ENCODE measurements around the gene MAPK1.
A peak's percentile ranks its signal among the peaks of the same experiment; 100 is the strongest.
"Not testable (repeated sequence)": the region's sequence is repeated elsewhere in the genome, so short reads cannot be mapped to it uniquely, and the experiment has no call there.

The MAPK1 gene

GRCh38 chr22:21867528-21868266 is at the start of gene MAPK1:
Gene MAPK1 (minus strand): TSS chr22:21867645. CDS start chr22:21867440, 205 bp downstream.
- peak; percentile 98 for ATAC-seq
- no peak for TF ChIP-seq SNAI2 (CRISPR knock-in tag; IDR thresholded peaks at IDR 0.05)
- no peak for TF ChIP-seq RARB (CRISPR knock-in tag; IDR thresholded peaks at IDR 0.05)
- no peak for TF ChIP-seq ISL1 (CRISPR knock-in tag; IDR thresholded peaks at IDR 0.05)
- peak; percentile 75; the same call in 1 of the 2 replicates for TF ChIP-seq PATZ1 (CRISPR knock-in tag; IDR thresholded peaks at IDR 0.05; ENCODE audit: borderline replicate concordance)
- no peak for TF ChIP-seq TCF4 (CRISPR knock-in tag; IDR thresholded peaks at IDR 0.05; ENCODE audit: borderline replicate concordance)
- peak; percentile 50; the same call in 1 of the 2 replicates for TF ChIP-seq PPARA (CRISPR knock-in tag; IDR thresholded peaks at IDR 0.05; ENCODE audit: borderline replicate concordance)
- TF ChIP-seq ZFP3 (CRISPR knock-in tag; IDR thresholded peaks at IDR 0.05) = 0 out of 2 replicates have a peak, but pooled peaks have one; percentile 66

- no peak for ATAC-seq
Measured at GRCh38 chr22:21916309-21916918, 49.0 kb upstream of the MAPK1 start.

GRCh38 chr22:21915624-21916308 is 48.3 kb upstream of the MAPK1 start:
- ATAC-seq = no peak
- TF ChIP-seq SNAI2 (CRISPR knock-in tag; IDR thresholded peaks at IDR 0.05) (no peak), ISL1 (CRISPR knock-in tag; IDR thresholded peaks at IDR 0.05) (no peak), ZNF8 (CRISPR knock-in tag; IDR thresholded peaks at IDR 0.05) (no peak), POU6F1 (CRISPR knock-in tag; IDR thresholded peaks at IDR 0.05; ENCODE audit: borderline replicate concordance, low read depth) (no peak), ESRRG (CRISPR knock-in tag; IDR thresholded peaks at IDR 0.05) (no peak), PPARA (CRISPR knock-in tag; IDR thresholded peaks at IDR 0.05; ENCODE audit: borderline replicate concordance) (no peak), BACH2 (CRISPR knock-in tag; IDR thresholded peaks at IDR 0.05; ENCODE audit: borderline replicate concordance) (no peak), CREB5 (CRISPR knock-in tag; IDR thresholded peaks at IDR 0.05; ENCODE audit: low read depth) (no peak), TCF4 (CRISPR knock-in tag; IDR thresholded peaks at IDR 0.05; ENCODE audit: borderline replicate concordance) (no peak), RARB (CRISPR knock-in tag; IDR thresholded peaks at IDR 0.05) (no peak), GLIS3 (CRISPR knock-in tag; IDR thresholded peaks at IDR 0.05) (no peak), ZFP30 (CRISPR knock-in tag; IDR thresholded peaks at IDR 0.05) (no peak), ZFP3 (CRISPR knock-in tag; IDR thresholded peaks at IDR 0.05) (no peak), OSR1 (CRISPR knock-in tag; IDR thresholded peaks at IDR 0.05) (no peak), ZC3H10 (CRISPR knock-in tag; IDR thresholded peaks at IDR 0.05) (no peak), TSHZ2 (CRISPR knock-in tag; IDR thresholded peaks at IDR 0.05) (no peak)

More at GRCh38 chr22:21916309-21916918, 49.0 kb upstream of the MAPK1 start:
- TF ChIP-seq POU6F1 (CRISPR knock-in tag; IDR thresholded peaks at IDR 0.05; ENCODE audit: borderline replicate concordance, low read depth) = no peak
- TF ChIP-seq ZNF70 (CRISPR knock-in tag; IDR thresholded peaks at IDR 0.05) = no peak
- no peak for TF ChIP-seq CREB5 (CRISPR knock-in tag; IDR thresholded peaks at IDR 0.05; ENCODE audit: low read depth)

GRCh38 chr22:21914033-21914642 is 46.7 kb upstream of the MAPK1 start:
- ATAC-seq = not testable (repeated sequence)

GRCh38 chr22:21910367-21910766 is 42.9 kb upstream of the MAPK1 start:
- ATAC-seq = not testable (repeated sequence)

Data from SK-N-SH treated with all-trans-retinoic acid at 6 μM for 48 hours (cell line).